Stomach (tissue), 9 donors: Measurements from ENCODE around the gene SSR1. TPM values are rescaled to one million over a fixed set of nuclear protein-coding genes. Genes with fewer than 3 reads are reported as not detected.

Experiments used
- DNase-seq, 2 donors: peaks; one replicate each; pipeline versions ENCODE4 v3.0.0 to v3.0.0-alpha.2; 2013 to 2019
- H3K27ac ChIP-seq, 5 donors: fragments of 200-600 bp in 4 of 5; sonication (generic) in 4 of 5; one replicate each; pipeline ENCODE4 v1.5.1; 2013 to 2019; ENCODE audit warnings: mild to moderate bottlenecking in 1 of 5, moderate library complexity in 1 of 5
- H3K27me3 ChIP-seq, 3 donors: fragments of 200-600 bp; sonication (generic); one replicate each; pipeline ENCODE4 v1.5.1; 2017 to 2019; ENCODE audit warnings: mixed run types in 1 of 3
- H3K36me3 ChIP-seq, 4 donors: fragments of 200-600 bp; sonication (generic); 1 replicate in 3 of 4; 2 replicates in 1 of 4; pipeline ENCODE4 v1.5.1; 2016 to 2019
- H3K4me1 ChIP-seq, 4 donors: fragments of 200-600 bp; sonication (generic); one replicate each; pipeline ENCODE4 v1.5.1; 2016 to 2019
- H3K4me3 ChIP-seq, 4 donors: fragments of 200-600 bp; sonication (generic) in 3 of 4; one replicate each; pipeline ENCODE4 v1.5.1; 2016 to 2019; ENCODE audit warnings: mild to moderate bottlenecking in 1 of 4
- H3K9me3 ChIP-seq, 4 donors: fragments of 200-600 bp; sonication (generic); one replicate each; pipeline ENCODE4 v1.5.1; 2016 to 2019
- CTCF ChIP-seq, 7 experiments: fragments of 450-650 bp in 4 of 7; fragments of 200-600 bp in 3 of 7; sonication (generic) in 3 of 7; IDR thresholded peaks; one replicate each; pipeline ENCODE4 v1.5.1; 2016 to 2019; ENCODE audit warnings: antibody characterized with exemption in 7 of 7, control low read depth in 2 of 7, mild to moderate bottlenecking in 1 of 7
- EP300 ChIP-seq: sonication (generic); formaldehyde crosslinking; IDR thresholded peaks from one replicate; pipeline ENCODE4 v1.6.1; 2017; ENCODE audit warnings: antibody characterized with exemption
- POLR2A ChIP-seq, 4 donors: fragments of 450-650 bp; IDR thresholded peaks; one replicate each; pipeline ENCODE4 v1.6.1; 2016; ENCODE audit warnings: antibody characterized with exemption in 4 of 4, control low read depth in 2 of 4, mild to moderate bottlenecking in 1 of 4, moderate library complexity in 1 of 4
- POLR2AphosphoS5 ChIP-seq, 3 donors: sonication (generic); formaldehyde crosslinking; IDR thresholded peaks; one replicate each; pipeline ENCODE4 v1.6.1; 2016; ENCODE audit warnings: antibody characterized with exemption in 3 of 3
- WGBS, 5 donors: extraction: QIAGEN DNeasy Blood & Tissue Kit in 3 of 5; methylation state at CpG; one replicate each; pipeline versions ENCODE4 v1.1.5 to v1.1.7; 2013 to 2018; 5-methylcytosine and 5-hydroxymethylcytosine counted together
- intact Hi-C: fragments of 100-400 bp; cut with DNase I; formaldehyde crosslinking; loops from one replicate; pipeline ENCODE4 v1.15.1; 2023; ENCODE audit warnings: low total_unique reads
- polyA plus RNA-seq, 3 donors: library from polyadenylated mRNA; stranded (reverse); fragments of 200-250 nt; gene quantifications; one replicate each; pipeline ENCODE4 v1.2.3, GENCODE V29; 2013
- total RNA-seq, 5 donors: library from RNA; depleted of rRNA; stranded (reverse); fragments of >200 nt; gene quantifications; one replicate each; pipeline versions ENCODE4 v1.1.0 to v1.2.3, GENCODE V29; 2014 to 2016
- donor health status: healthy with polysubstance abuse.
- donor health status: Bipolar disorder and iron deficiency.
- donor health status: healthy.

SSR1 gene
- total and polyA plus RNA-seq, 8 donors: 11.6 to 62.4 (median 30.1) TPM

- TF ChIP-seq POLR2AphosphoS5 (IDR thresholded peaks at IDR 0.05) (no peak), EP300 (no peak), CTCF (IDR thresholded peaks at IDR 0.05) (no peak), POLR2A (IDR thresholded peaks at IDR 0.05) (no peak)
- Histone ChIP-seq H3K9me3 (no peaks in the 10 kb centered on the region), H3K27me3 (no peaks in the 10 kb centered on the region), H3K4me1 (peaks cover 50 to 79% (median 63%) of the 10 kb centered on the region in 4 donors), H3K36me3 (peaks cover 0 to 49% (median 43%) of the 10 kb centered on the region in 4 donors), H3K27ac (peak overlapping the region in 4 of 5 donors; percentile 73 to 89 (median 79)), H3K4me3 (no peak overlapping the region)
- 87 to 92% (median 90%) methylated on average over 8 of the region's 8 CpGs for WGBS, 5 donors
- intact Hi-C loops: no loop called here
- no peak for DNase-seq
These were observed 75.3 kb downstream of the SSR1 start for GRCh38 chr6:7237653-7238188.

GRCh38 chr6:7236306-7237209 is 76.4 kb downstream of the SSR1 start:
- Histone ChIP-seq H3K4me1 (peaks cover 39 to 77% (median 58%) of the 10 kb centered on the region in 4 donors), H3K27me3 (no peaks in the 10 kb centered on the region), H3K36me3 (peaks cover 8 to 61% (median 50%) of the 10 kb centered on the region in 4 donors), H3K9me3 (no peaks in the 10 kb centered on the region), H3K4me3 (no peak overlapping the region), H3K27ac (peak overlapping the region; percentile 62 to 89 (median 73))
- WGBS, 5 donors: 48 to 56% (median 50%) methylated on average over 8 of the region's 8 CpGs
- TF ChIP-seq POLR2A (IDR thresholded peaks at IDR 0.05): no peak
- TF ChIP-seq POLR2AphosphoS5 (IDR thresholded peaks at IDR 0.05): peak in 1 of 3 donors; percentile 5
- peak in 1 of 2 donors; percentile 49 for DNase-seq
- intact Hi-C loops: no loop called here

- H3K36me3 ChIP-seq: peaks cover 15 to 63% (median 50%) of the 10 kb centered on the region in 4 donors
- TF ChIP-seq POLR2AphosphoS5 (IDR thresholded peaks at IDR 0.05) (peak in 2 of 3 donors; percentile 37 to 47), EP300 (no peak), POLR2A (IDR thresholded peaks at IDR 0.05) (no peak), CTCF (IDR thresholded peaks at IDR 0.05) (peak in 1 of 7 experiments; percentile 6)
- DNase-seq: peak; percentile 43 to 79
- H3K4me3 ChIP-seq: no peak overlapping the region
- 28 to 58% (median 36%) methylated on average over 9 of the region's 9 CpGs for WGBS, 5 donors
- no peaks in the 10 kb centered on the region for H3K9me3 ChIP-seq
- peaks cover 31 to 73% (median 53%) of the 10 kb centered on the region in 4 donors for H3K4me1 ChIP-seq
- H3K27ac ChIP-seq: peak overlapping the region; percentile 62 to 89 (median 73)
- intact Hi-C loops: no loop called here
- no peaks in the 10 kb centered on the region for H3K27me3 ChIP-seq
These were observed 77.2 kb downstream of the SSR1 start for GRCh38 chr6:7235712-7236305.

GRCh38 chr6:7234547-7234946 is 78.5 kb downstream of the SSR1 start:
- 95 to 97% (median 96%) methylated on average over 3 of the region's 3 CpGs for WGBS, 5 donors
- DNase-seq: no peak
- intact Hi-C loops: no loop called here

More at GRCh38 chr6:7234547-7234946, 78.5 kb downstream of the SSR1 start:
- Histone ChIP-seq H3K4me3 (no peak overlapping the region), H3K27ac (peak overlapping the region in 4 of 5 donors; percentile 69 to 89 (median 78)), H3K4me1 (peaks cover 27 to 61% (median 44%) of the 10 kb centered on the region in 4 donors), H3K27me3 (no peaks in the 10 kb centered on the region), H3K36me3 (peaks cover 28 to 63% (median 57%) of the 10 kb centered on the region in 4 donors), H3K9me3 (no peaks in the 10 kb centered on the region)
- TF ChIP-seq EP300 (no peak), POLR2AphosphoS5 (IDR thresholded peaks at IDR 0.05) (no peak), POLR2A (IDR thresholded peaks at IDR 0.05) (no peak), CTCF (IDR thresholded peaks at IDR 0.05) (no peak)
